IPS-20b (cell line): ENCODE measurements around the gene B4GALT5.

Source experiments
- H3K27ac ChIP-seq: one replicate; pipeline ENCODE4 v1.5.1; 2013; ENCODE audit warnings: low read length
- H3K27me3 ChIP-seq: 2 replicates; pipeline ENCODE4 v1.6.1; 2013; ENCODE audit warnings: mild to moderate bottlenecking, low read length, inconsistent platforms; ENCODE audit not compliant: insufficient read depth
- H3K36me3 ChIP-seq: 2 replicates; pipeline ENCODE4 v1.6.1; 2013; ENCODE audit warnings: low read depth, mild to moderate bottlenecking, inconsistent platforms, low read length, moderate library complexity; ENCODE audit not compliant: insufficient read depth
- H3K4me1 ChIP-seq: 2 replicates; pipeline ENCODE4 v1.6.1; 2013; ENCODE audit warnings: mild to moderate bottlenecking, control low read depth, inconsistent platforms, low read length, moderate library complexity; ENCODE audit not compliant: insufficient read depth
- H3K4me3 ChIP-seq: 2 replicates; pipeline ENCODE4 v1.5.1; 2013; ENCODE audit warnings: mild to moderate bottlenecking, low read length, inconsistent platforms
- H3K9ac ChIP-seq: 2 replicates; pipeline ENCODE4 v1.6.1; 2013; ENCODE audit warnings: low read depth, mild to moderate bottlenecking, inconsistent platforms, low read length, moderate library complexity
- H3K9me3 ChIP-seq: 2 replicates; pipeline ENCODE4 v1.6.1; 2013; ENCODE audit warnings: mild to moderate bottlenecking, low read depth, low read length, inconsistent platforms; ENCODE audit not compliant: insufficient read depth

B4GALT5 gene

GRCh38 chr20:49751397-49751736 lies 37.7 kb upstream of the B4GALT5 start:
- H3K4me1 ChIP-seq, result no peaks in the 10 kb centered on the region
- H3K9ac ChIP-seq, result no peak overlapping the region
- H3K27me3 ChIP-seq, result no peaks in the 10 kb centered on the region
- no peak overlapping the region for H3K27ac ChIP-seq
- H3K4me3 ChIP-seq, result no peak overlapping the region
- H3K36me3 ChIP-seq, result no peaks in the 10 kb centered on the region
- H3K9me3 ChIP-seq, result no peaks in the 10 kb centered on the region

DNA sequence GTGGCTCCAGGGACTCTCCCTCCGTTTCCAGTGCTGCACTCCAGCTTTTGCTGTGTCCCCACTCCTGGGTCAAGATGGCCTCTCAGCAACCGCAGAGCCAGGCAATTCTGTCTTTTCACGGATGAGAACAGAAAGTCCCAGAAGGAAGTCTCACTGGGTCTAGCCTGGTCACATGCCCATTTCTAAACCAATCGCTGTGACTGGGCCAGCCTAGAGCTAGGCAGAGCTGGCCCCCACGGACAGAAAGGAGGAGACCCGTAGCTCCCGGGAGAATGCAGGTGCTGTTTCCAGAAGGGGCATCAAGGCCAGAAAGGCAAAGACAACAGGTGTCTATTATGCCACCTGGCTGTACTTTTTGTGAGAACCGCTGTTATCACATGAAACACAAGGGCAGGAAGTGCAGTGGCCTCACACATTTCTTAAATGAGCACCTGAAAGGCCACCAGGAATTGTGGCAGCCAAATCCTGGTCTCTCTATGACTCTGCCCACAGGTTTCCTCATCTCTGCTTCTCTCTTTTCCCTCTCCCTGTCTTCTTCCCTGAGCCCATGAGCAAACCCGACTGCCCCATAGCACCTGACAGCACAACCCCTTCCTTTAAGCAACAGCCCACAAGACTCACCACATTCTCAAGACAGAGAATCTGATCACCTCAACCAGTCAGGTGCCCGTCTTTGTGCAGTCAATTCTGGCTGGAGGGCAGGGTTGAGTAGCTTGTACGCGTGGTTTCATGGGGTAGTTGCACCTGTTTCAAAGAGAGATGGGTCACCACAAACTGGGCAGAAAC lies 37.1 kb upstream of the B4GALT5 start:
- no peaks in the 10 kb centered on the region for H3K9me3 ChIP-seq
- H3K27ac ChIP-seq, result no peak overlapping the region
- no peaks in the 10 kb centered on the region for H3K36me3 ChIP-seq
- no peaks in the 10 kb centered on the region for H3K27me3 ChIP-seq
- no peak overlapping the region for H3K4me3 ChIP-seq
- no peak overlapping the region for H3K9ac ChIP-seq
- no peaks in the 10 kb centered on the region for H3K4me1 ChIP-seq

DNA sequence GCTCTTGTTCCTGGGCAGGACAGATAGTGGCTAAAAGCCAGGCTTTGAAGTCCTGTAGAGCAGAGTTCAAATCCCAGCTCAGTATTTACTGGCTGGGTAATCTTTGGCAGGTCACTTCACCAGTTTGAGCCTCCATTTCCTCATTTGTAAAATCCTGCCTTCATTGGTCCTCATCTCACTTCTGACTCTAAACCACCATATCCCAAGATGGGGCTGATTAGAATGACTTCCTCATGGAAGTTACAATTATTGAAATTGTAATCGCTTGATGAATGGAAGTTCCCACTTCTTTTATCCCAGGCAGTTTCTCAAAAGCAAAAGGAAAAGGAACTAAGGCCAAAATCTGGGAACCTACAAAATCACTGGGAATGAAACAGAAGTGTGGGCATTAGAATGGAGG lies 35.9 kb upstream of the B4GALT5 start:
- no peak overlapping the region for H3K4me3 ChIP-seq
- H3K4me1 ChIP-seq, result no peaks in the 10 kb centered on the region
- H3K27me3 ChIP-seq, result no peaks in the 10 kb centered on the region
- H3K9me3 ChIP-seq, result no peaks in the 10 kb centered on the region
- H3K9ac ChIP-seq, result no peak overlapping the region
- H3K36me3 ChIP-seq, result no peaks in the 10 kb centered on the region
- H3K27ac ChIP-seq, result no peak overlapping the region

DNA sequence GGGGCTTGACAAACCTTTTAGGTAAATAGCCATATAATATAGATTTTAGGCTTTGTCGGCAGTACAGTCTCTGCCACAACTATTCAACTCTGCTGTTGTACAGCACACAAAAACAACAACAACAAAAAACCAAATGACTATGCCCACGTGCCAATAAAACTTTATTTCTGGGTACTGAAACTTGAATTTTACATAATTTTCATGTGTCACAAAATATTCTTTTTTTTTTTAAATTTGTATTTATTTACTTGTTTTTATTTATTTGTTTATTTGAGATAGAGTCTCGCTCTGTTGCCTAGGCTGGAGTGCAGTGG lies 34.8 kb upstream of the B4GALT5 start:
- Histone ChIP-seq H3K27ac (no peak overlapping the region), H3K9ac (no peak overlapping the region), H3K4me1 (no peaks in the 10 kb centered on the region), H3K36me3 (no peaks in the 10 kb centered on the region), H3K4me3 (no peak overlapping the region), H3K27me3 (no peaks in the 10 kb centered on the region), H3K9me3 (no peaks in the 10 kb centered on the region)

DNA sequence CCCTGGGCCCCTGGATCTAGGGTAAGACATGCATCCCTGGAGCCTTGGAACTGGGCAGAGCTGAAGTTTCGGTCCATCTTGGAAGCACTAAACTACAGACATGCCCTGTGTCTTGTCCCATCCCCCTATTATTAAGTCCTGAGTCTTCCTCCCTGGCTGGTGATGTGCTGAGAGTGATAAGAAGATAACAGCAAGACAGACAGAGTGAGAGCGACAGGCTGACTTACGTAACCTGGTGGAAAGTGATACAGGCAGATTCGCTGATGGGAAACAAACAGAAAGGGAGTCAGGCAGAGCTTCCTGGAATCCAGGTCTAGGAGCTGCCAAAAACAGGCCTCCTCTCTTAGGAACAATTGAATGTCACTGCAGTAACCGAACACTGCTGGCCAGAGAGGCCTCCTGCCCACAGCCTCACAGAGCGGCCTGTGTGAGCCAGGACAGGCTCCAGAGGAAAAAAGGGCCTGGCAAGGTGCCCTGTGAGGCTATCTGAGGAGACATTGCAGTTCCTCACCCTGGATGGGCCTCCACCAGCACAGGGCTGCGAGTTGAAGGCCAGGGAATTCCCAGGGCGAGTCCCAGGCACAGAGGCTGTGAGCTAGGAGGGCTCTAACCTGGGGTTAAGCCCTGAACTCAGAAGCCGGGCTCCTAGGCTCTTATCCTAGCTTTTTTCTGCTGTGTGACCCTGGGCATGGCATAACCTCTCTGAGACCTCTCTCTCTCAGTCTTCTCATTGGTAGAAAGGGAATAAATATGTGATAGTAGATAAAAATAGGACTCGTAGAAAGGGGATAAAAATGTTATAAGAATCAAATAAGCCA lies 34.2 kb upstream of the B4GALT5 start:
- Histone ChIP-seq H3K36me3 (no peaks in the 10 kb centered on the region), H3K9ac (no peak overlapping the region), H3K27ac (no peak overlapping the region), H3K9me3 (no peaks in the 10 kb centered on the region), H3K27me3 (no peaks in the 10 kb centered on the region), H3K4me1 (no peaks in the 10 kb centered on the region), H3K4me3 (no peak overlapping the region)

GRCh38 chr20:49742948-49743347 lies 29.3 kb upstream of the B4GALT5 start:
- no peak overlapping the region for H3K4me3 ChIP-seq
- no peaks in the 10 kb centered on the region for H3K9me3 ChIP-seq
- no peaks in the 10 kb centered on the region for H3K36me3 ChIP-seq
- H3K9ac ChIP-seq, result no peak overlapping the region
- no peak overlapping the region for H3K27ac ChIP-seq
- no peaks in the 10 kb centered on the region for H3K4me1 ChIP-seq
- H3K27me3 ChIP-seq, result no peaks in the 10 kb centered on the region

GRCh38 chr20:49741977-49742376 lies 28.3 kb upstream of the B4GALT5 start:
- Histone ChIP-seq H3K9ac (no peak overlapping the region), H3K27ac (no peak overlapping the region), H3K4me3 (no peak overlapping the region), H3K36me3 (no peaks in the 10 kb centered on the region), H3K4me1 (no peaks in the 10 kb centered on the region), H3K27me3 (no peaks in the 10 kb centered on the region), H3K9me3 (no peaks in the 10 kb centered on the region)

DNA sequence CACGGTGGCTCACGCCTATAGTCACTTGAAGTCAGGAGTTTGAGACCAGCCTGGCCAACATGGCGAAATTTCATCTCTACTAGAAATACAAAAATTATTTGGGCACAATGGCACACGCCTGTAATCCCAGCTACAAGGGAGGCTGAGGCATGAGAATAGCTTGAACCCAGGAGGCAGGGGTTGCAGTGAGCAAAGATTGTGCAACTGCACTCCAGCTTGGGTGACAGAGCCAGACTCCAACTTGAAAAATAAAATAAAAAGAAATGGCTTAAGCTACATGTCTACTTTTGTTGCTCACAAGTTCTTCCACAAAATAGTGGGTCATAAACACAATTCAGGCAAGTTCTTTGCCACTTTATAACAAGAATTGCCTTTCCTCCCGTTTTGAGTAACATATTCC lies 27.1 kb upstream of the B4GALT5 start:
- no peak overlapping the region for H3K27ac ChIP-seq
- no peaks in the 10 kb centered on the region for H3K36me3 ChIP-seq
- H3K4me3 ChIP-seq, result no peak overlapping the region
- H3K9me3 ChIP-seq, result no peaks in the 10 kb centered on the region
- no peaks in the 10 kb centered on the region for H3K27me3 ChIP-seq
- H3K4me1 ChIP-seq, result no peaks in the 10 kb centered on the region
- H3K9ac ChIP-seq, result no peak overlapping the region

- no peak overlapping the region for H3K9ac ChIP-seq
- H3K36me3 ChIP-seq, result no peaks in the 10 kb centered on the region
- no peaks in the 10 kb centered on the region for H3K27me3 ChIP-seq
- H3K9me3 ChIP-seq, result no peaks in the 10 kb centered on the region
- no peak overlapping the region for H3K27ac ChIP-seq
- H3K4me3 ChIP-seq, result no peak overlapping the region
- no peaks in the 10 kb centered on the region for H3K4me1 ChIP-seq
Measured at GRCh38 chr20:49739042-49739441, 25.4 kb upstream of the B4GALT5 start.

DNA sequence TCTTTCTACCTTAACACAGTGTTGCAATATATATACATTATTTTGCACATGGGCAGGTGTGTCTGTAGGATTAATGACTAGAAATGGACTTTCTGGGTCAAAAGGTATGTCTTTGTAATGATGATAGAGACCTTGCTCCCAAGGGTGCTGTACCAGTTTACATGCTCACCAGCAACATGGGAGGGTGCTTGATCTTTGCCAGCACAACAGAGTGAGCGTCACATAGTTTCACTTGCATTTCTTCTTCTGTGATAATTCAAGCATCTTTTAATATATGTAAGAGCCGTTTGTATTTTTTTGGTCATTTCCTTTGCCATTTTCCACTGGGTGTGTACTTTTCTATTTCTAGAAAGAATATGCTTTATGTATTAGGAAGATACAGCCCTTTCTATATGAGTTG lies 23.6 kb upstream of the B4GALT5 start:
- Histone ChIP-seq H3K9me3 (no peaks in the 10 kb centered on the region), H3K4me3 (no peak overlapping the region), H3K36me3 (no peaks in the 10 kb centered on the region), H3K4me1 (peaks cover 4% of the 10 kb centered on the region; the same call in 1 of the 2 replicates), H3K27ac (no peak overlapping the region), H3K9ac (no peak overlapping the region), H3K27me3 (no peaks in the 10 kb centered on the region)

- no peak overlapping the region for H3K4me3 ChIP-seq
- peaks cover 4% of the 10 kb centered on the region; the same call in 1 of the 2 replicates for H3K4me1 ChIP-seq
- H3K27ac ChIP-seq, result no peak overlapping the region
- H3K9me3 ChIP-seq, result no peaks in the 10 kb centered on the region
- H3K27me3 ChIP-seq, result no peaks in the 10 kb centered on the region
- H3K9ac ChIP-seq, result no peak overlapping the region
- H3K36me3 ChIP-seq, result no peaks in the 10 kb centered on the region
Measured at GRCh38 chr20:49729780-49730179, 16.1 kb upstream of the B4GALT5 start.
